Gastroesophageal sphincter (tissue), 3 donors: ENCODE measurements around the gene IHH.

ENCODE experiments used
- CTCF ChIP-seq, 4 experiments: fragments of 200-600 bp in 2 of 4; fragments of 450-650 bp in 2 of 4; sonication (generic) in 1 of 4; IDR thresholded peaks; one replicate each; pipeline ENCODE4 v1.5.1; 2017 to 2019; ENCODE audit warnings: antibody characterized with exemption in 4 of 4, mild to moderate bottlenecking in 2 of 4, moderate library complexity in 2 of 4
- EP300 ChIP-seq: sonication (generic); formaldehyde crosslinking; IDR thresholded peaks from one replicate; pipeline ENCODE4 v1.6.1; 2017; ENCODE audit warnings: antibody characterized with exemption, mild to moderate bottlenecking
- POLR2A ChIP-seq, 2 donors: fragments of 450-650 bp; IDR thresholded peaks; one replicate each; pipeline ENCODE4 v1.6.1; 2017; ENCODE audit warnings: antibody characterized with exemption in 2 of 2, mild to moderate bottlenecking in 2 of 2, moderate library complexity in 1 of 2
- POLR2AphosphoS5 ChIP-seq: sonication (generic); formaldehyde crosslinking; IDR thresholded peaks from one replicate; pipeline ENCODE4 v1.6.1; 2017; ENCODE audit warnings: antibody characterized with exemption

GRCh38 chr2:219095406-219095935 lies 34.8 kb upstream of the IHH start:
- TF ChIP-seq CTCF (IDR thresholded peaks at IDR 0.05) (no peak), POLR2A (IDR thresholded peaks at IDR 0.05) (no peak), POLR2AphosphoS5 (no peak), EP300 (no peak)
